ENCODE data around the gene GAN.
A peak's percentile ranks its signal among the peaks of the same experiment; 100 is the strongest.
"Not testable (repeated sequence)": the region's sequence is repeated elsewhere in the genome, so short reads cannot be mapped to it uniquely, and the experiment has no call there.

Gene GAN

GRCh38 chr16:81307770-81308169, 7.0 kb upstream of the GAN start:
- no peak for DNase-seq

DNA sequence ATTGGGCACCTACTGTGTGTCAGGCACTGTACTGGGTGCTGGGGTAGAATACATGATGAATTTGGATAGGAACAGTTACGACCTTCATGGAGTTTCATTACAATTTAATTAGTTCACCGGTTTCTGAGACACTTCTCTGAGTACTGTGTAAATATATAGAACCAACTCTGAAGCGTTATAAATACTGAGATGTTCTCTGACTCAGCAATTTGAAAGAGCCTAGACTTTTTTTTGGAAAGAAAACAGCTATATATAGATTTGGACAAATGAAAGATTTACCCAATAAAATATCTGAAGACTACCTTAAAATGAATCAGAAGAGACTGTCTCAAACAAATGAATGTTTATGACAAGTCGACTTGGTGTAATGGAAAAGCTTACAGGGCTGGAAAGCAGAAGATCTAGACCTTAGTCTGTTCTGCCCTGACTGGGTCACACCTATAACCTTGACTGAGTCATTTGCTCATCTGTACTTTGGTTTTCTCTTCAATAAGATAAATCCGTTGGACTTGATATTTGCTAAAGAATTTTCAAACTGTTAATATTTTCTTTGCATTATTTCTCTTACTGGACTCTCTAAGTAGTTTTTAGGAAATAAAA, 4.6 kb upstream of the GAN start:
- DNase-seq: no peak

DNA sequence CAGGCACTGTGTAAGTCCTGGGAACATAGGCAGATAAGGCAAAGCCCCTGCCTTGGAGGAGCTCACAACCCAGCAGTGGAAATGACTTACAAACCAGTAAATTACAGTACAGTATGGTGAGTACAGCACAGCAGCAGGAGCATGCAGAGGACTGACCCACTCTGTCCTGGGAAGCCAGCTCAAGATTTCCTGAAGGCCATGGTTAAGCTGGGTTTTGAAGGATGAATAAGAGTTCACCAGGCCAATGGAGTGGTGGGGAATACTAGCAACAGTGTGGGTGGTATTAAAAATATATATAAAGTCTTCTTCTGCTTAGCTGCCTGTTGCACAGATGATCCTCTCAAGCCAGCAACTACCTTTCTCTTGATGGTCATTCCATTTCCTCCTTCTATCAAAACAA, 3.0 kb upstream of the GAN start:
- DNase-seq: no peak

DNA sequence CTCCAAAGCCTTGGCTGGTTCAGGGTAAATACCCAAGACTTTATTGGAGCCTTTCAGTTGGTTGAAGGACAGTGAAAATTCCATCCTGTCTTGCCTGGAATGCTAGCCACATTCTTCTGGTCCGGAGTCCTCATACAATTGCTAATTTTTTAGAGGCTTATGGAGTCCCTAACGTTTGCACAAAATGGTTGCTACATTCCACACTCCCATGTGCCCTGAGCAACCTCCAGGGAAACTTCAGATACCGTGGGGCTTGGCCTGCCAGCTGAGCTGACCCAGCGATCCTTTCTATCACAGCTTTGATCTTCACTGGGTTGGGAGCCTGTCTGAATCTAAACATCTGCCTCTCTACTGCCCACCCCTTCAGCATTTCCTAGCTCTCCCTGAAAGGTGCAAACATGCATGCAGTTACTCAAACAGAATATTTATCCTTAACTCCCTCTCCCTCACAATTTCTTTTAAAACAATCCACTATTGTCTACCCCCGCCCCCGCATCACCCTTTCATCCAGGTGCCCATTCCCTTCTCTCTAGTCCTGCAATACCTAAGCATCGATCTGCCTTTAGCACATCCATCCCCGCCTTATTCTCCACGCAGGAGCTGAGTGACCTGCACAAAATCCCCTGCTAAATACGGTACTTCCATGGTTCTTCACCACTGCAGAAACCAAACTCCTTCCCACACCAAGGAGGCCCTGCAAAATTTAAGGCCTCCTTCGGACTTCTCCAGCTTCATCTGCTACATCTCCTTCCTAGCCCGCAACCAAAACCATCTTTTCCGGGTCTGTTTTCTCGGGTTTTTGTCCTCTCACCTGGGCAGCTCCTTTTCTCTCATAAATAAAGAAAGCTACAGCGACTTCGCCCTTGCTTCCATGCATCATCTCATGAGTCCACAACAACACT, 810 bp upstream of the GAN start:
- DNase-seq: peak; percentile 26

- DNase-seq: peak; percentile 27
Observed at GRCh38 chr16:81315271-81316175, 761 bp downstream of the GAN start.

DNA sequence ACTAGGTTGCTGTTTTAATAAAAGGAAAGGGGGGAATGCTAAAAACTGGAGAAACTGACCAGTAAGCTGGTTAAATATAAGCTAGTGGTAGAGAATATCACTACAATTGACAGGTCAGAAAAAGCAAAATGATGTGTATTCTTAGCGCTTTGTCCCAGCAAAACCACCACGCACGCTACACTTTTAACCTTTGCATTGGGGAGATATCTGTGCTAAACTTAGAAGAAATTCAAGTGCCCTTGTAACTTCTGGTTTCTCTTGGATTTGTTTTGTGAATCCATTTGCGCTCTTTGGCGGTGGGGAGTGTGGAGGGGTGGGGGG, 1.4 kb downstream of the GAN start:
- no peak for DNase-seq

GRCh38 chr16:81318711-81319110, 3.9 kb downstream of the GAN start:
- DNase-seq: no peak

- peak; percentile 85 for DNase-seq
Observed at GRCh38 chr16:81319221-81319912, 4.6 kb downstream of the GAN start.

- no peak for DNase-seq
Observed at GRCh38 chr16:81321039-81321438, 6.3 kb downstream of the GAN start.

- DNase-seq: no peak
Observed at GRCh38 chr16:81321536-81321935, 6.8 kb downstream of the GAN start.

DNA sequence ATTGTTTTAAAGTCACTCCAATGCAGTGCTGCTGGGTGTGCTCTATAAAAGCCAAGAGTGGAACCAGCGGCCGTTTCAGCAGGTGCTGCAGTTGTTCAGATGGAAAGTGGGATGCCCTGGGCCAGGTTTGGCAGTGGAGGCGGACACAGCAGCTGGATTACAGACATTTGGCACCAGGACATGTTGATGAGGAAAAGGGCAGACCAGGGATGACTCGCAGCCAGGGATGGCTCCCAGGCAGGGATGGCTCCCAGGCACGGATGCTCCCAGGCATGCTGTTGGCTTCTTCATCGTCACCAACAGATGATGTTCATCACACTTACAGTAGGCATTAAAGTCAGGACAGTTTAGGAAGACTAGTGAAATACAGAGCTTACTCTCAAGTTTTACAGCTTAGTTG, 10.0 kb downstream of the GAN start:
- no peak for DNase-seq

DNA sequence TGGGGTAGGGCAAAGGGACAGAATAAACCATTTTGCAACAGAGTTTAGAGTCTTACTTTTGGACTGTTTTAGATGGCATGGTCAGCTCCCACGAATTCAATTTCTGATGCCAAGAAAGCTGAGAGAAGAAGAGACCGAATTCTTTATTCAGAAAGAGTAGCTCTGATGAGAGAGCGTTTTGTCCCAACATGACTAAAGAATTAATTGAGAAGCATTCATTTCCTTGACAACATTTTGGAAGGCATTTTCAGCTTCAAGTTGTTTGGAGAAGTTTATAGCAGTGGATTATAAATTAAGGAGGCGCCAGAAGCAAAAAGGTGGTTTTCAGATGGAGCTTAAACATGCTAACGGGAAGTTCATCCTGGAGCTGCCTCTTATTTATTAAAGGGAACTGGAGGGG, 12.2 kb downstream of the GAN start:
- no peak for DNase-seq

- no peak for DNase-seq
Observed at GRCh38 chr16:81327447-81328196, 12.9 kb downstream of the GAN start.

DNA sequence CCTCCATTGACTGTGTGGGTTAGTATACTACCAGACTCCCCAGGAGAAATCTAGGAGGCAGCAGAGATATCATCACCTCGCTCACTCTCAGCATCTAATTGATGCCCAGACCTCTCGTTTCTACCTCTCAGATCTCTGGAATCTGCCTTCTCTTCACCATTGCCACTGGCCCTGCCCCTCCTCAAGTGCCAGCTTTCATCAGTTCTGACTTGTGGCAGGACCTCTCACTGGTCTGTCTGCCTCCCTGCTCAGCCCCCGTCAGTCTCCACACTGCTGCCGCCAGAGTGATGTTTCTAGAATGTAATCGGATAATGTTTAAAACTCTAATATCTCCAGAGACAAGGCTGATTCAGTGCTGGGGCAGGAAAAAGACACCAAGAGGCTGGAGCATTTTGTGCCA, 15.2 kb downstream of the GAN start:
- no peak for DNase-seq

DNA sequence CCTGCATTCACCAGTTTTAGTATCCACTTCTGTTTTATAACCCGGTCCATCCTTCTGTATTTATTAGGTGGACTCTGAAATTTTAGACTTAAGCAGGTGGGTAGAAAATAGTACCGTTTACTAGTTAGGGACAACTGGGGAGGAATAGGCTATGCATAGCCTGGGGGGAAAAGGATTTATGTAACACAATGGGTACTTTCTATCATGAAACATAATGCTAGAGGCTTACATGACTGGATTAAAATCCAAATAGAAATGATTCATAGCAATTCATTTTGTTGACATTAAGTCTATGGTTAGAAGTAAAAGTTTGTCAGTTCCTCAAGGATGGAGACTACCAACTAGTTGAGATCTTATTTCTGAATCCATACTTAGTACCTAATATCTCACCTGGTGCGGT, 18.6 kb downstream of the GAN start:
- DNase-seq: no peak

GRCh38 chr16:81335669-81336068, 20.9 kb downstream of the GAN start:
- no peak for DNase-seq

DNA sequence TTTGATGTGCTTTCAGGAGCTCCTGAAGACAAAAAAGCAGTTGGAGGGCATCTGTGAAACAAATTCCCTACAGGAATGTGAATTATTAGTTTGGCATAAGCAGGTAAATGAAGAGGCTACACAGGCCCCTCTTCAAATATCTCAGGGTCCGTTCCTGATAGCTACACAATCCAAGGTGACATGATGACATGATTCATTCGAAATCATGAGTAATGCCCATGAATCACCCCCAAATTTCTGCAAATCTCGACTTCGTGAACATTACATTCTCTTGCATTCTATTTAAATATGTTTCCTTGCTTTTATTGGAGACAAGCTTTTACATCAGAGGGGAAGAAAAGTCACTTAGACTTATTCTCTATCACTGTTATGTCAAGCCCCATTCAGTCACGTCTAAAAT, 22.3 kb downstream of the GAN start:
- DNase-seq: no peak

DNA sequence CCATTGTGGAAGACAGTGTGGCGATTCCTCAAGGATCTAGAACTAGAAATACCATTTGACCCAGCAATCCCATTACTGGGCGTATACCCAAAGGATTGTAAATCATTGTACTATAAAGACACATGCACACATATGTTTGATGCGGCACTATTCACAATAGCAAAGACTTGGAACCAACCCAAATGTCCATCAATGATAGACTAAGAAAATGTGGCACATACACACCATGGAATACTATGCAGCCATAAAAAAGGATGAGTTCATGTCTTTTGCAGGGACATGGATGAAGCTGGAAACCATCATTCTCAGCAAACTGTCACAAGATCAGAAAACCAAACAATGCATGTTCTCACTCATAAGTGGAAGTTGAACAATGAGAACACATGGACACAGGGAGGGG, 30.4 kb downstream of the GAN start:
- not testable (repeated sequence) for DNase-seq

- no peak for DNase-seq
Observed at GRCh38 chr16:81347425-81347824, 32.7 kb downstream of the GAN start.

DNA sequence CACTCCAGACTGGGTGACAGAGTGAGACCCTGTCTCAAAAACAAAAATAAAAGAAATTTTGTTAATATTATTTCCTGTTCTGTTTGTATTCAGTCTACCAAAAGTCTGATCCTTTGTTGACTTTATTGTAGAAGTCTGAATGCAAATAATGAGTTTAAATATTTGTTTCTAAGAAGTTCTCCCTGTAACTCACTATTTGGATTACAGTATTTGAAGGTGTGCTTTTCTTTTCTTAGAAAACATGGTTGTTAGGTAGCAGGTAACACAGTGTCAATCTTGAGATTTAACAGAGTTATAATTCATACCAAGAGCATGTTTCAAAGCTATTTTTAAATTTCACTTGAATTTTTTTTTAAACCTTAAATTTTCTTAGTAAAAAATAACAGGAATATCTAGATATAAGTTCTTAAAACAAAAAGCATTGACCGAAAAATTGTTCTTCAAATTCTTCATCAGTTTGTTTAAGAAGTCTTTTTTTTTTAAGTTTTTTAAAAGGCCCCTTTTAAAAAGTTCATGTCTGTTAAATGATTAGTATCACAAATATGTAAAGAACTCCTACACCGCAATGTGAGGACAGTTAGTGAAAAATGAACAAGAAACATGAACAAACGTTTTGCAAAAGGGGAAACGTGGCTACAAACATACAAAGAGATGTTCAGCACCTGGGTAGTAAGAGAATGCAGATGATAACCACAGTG, 35.0 kb downstream of the GAN start:
- no peak for DNase-seq

- DNase-seq: no peak
Observed at GRCh38 chr16:81350306-81350615, 35.5 kb downstream of the GAN start.

DNA sequence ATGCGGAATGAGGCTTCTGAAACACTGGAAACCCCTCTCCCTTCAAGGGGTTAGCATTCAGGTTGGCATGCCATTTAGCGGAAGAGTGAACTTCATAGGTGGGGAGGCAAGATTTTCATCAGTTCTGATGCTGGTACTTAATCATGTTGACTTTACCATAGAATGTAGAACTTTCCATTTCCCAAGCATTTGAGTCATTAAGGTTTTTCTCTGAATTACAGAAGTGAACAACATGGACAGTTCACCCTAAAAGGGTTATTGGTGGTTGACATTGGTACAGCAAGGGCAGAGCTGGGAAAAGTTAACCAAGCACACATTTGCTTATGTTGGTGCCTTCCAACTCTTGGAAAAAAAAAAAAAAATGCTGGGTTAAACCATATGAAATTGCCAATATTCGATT, 39.1 kb downstream of the GAN start:
- no peak for DNase-seq
